Heart left ventricle (tissue), 13 donors: ENCODE measurements around the gene HAO1.

Experiments
- POLR2A ChIP-seq, 2 donors: fragments of 450-650 bp; IDR thresholded peaks; one replicate each; pipeline ENCODE4 v1.6.1; 2017; ENCODE audit warnings: antibody characterized with exemption in 2 of 2, mild to moderate bottlenecking in 2 of 2, moderate library complexity in 2 of 2
- TF ChIP-seq, protein P1 (sequence below), 12 donors: fragments of 200-600 bp; sonication (generic) in 4 of 12; IDR thresholded peaks; one replicate each; pipeline versions ENCODE4 v1.5.0 to v1.8.0; 2018 to 2022; ENCODE audit warnings: antibody characterized with exemption in 12 of 12, mild to moderate bottlenecking in 5 of 12
- donor health status: ischemic (EF 13 %, LVEDD 7.1; RV severe dilation, severe dysfunction).
- donor health status: DM: no; HTN: yes; CAD: no.
- donor health status: DM: no; HTN: no; CAD: no.
- donor health status: ischemic (EF 25% LVEDD 6.9; RV normal size, moderate dysfunction).
- donor health status: ischemic (EF 25% LVEDD 5.7; RV mildly dilated, moderate dysfunction).
- donor health status: ischemic (EF 35%, LVEDD 5.7; RV mildly dilated, moderate dysfunction).
- donor health status: nonischemic (EF 11% LVEDD 7.7; RV severe dilation, severe dysfunction).
- donor health status: DM: yes; HTN: yes; CAD: no.
- donor health status: PGD.
- donor health status: ischemic (EF 29% LVEDD 5.4; RV normal size, mild dysfunction).
- donor health status: nonischemic (EF 23%, LVEDD 6.1; RV moderate dilation, normal function).

DNA sequence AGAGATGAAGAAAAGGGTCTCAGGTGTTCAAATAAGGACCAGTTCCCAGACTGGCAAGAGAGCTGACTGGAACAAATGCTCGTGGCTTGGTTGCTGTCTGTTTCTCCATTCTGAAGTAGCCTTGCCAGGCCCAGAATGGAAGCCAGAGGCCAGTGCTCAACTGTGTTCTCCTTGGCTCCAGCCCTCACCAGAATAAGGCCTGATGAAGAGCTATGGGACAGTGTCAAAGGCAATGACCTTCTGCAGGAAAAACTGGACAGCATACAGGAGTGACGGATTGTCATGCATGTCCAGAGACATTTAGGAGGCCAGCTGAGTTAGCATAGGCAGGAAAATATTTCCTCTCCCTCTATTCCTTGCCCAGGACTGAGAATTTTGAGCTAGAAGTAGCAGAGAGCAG lies 72.2 kb downstream of the HAO1 start:
- no peak for TF ChIP-seq POLR2A (IDR thresholded peaks at IDR 0.05)
- TF ChIP-seq, protein P1, sequence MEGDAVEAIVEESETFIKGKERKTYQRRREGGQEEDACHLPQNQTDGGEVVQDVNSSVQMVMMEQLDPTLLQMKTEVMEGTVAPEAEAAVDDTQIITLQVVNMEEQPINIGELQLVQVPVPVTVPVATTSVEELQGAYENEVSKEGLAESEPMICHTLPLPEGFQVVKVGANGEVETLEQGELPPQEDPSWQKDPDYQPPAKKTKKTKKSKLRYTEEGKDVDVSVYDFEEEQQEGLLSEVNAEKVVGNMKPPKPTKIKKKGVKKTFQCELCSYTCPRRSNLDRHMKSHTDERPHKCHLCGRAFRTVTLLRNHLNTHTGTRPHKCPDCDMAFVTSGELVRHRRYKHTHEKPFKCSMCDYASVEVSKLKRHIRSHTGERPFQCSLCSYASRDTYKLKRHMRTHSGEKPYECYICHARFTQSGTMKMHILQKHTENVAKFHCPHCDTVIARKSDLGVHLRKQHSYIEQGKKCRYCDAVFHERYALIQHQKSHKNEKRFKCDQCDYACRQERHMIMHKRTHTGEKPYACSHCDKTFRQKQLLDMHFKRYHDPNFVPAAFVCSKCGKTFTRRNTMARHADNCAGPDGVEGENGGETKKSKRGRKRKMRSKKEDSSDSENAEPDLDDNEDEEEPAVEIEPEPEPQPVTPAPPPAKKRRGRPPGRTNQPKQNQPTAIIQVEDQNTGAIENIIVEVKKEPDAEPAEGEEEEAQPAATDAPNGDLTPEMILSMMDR (IDR thresholded peaks at IDR 0.05) = no peak
